Measurements from ENCODE around the gene GNA15.

- TF ChIP-seq CTCF (conservative IDR thresholded peaks at IDR 0.05 in 1 of 2, IDR thresholded peaks at IDR 0.05 in 1 of 2; ENCODE audit: low read depth in 1 of 2, low read length in 2 of 2) (no peak), EZH2 (IDR thresholded peaks at IDR 0.05; ENCODE audit: low read length, missing control alignments) (no peak)
These were observed 37.1 kb upstream of the GNA15 start for GRCh38 chr19:3098515-3099346.
